ENCODE results near the gene RGMA. TPM values are rescaled to one million over a fixed set of nuclear protein-coding genes. Genes with fewer than 3 reads are reported as not detected.

The RGMA gene
- total RNA-seq, 2 donors from 2014 or later: 22.1 to 55.7 TPM

GRCh38 chr15:93030430-93031102 is 58.4 kb downstream of the RGMA start:
- H3K9me3 ChIP-seq: no peaks in the 10 kb centered on the region
- H3K36me3 ChIP-seq: no peaks in the 10 kb centered on the region
- peak; percentile 63 for ATAC-seq (ENCODE audit: insufficient number of reproducible peaks, low FRiP score, low read depth)
- TF ChIP-seq CTCF (IDR thresholded peaks at IDR 0.05): peak; percentile 85
- DNase-seq (ENCODE audit: low spot score): peak; percentile 41
- H3K4me1 ChIP-seq (ENCODE audit: control insufficient read depth in 1 of 2, low read depth in 2 of 2): peaks cover 40 to 53% of the 10 kb centered on the region in 2 donors
- H3K27me3 ChIP-seq (replicated peaks; ENCODE audit: insufficient read depth): no peaks in the 10 kb centered on the region
- H3K27ac ChIP-seq: peak overlapping the region; percentile 77 to 88
- H3K4me3 ChIP-seq: peak overlapping the region; percentile 15

GRCh38 chr15:93029836-93030429 is 59.1 kb downstream of the RGMA start:
- H3K9me3 ChIP-seq: no peaks in the 10 kb centered on the region
- ATAC-seq (ENCODE audit: insufficient number of reproducible peaks, low FRiP score, low read depth) (no peak), DNase-seq (ENCODE audit: low spot score) (peak; percentile 16)
- H3K27ac ChIP-seq: peak overlapping the region; percentile 77 to 88
- no peak for TF ChIP-seq CTCF (IDR thresholded peaks at IDR 0.05)
- peak overlapping the region; percentile 57 for H3K4me3 ChIP-seq
- peaks cover 43 to 56% of the 10 kb centered on the region in 2 donors for H3K4me1 ChIP-seq (ENCODE audit: control insufficient read depth in 1 of 2, low read depth in 2 of 2)
- H3K27me3 ChIP-seq (replicated peaks; ENCODE audit: insufficient read depth): no peaks in the 10 kb centered on the region
- H3K36me3 ChIP-seq: peaks cover 6% of the 10 kb centered on the region

DNA sequence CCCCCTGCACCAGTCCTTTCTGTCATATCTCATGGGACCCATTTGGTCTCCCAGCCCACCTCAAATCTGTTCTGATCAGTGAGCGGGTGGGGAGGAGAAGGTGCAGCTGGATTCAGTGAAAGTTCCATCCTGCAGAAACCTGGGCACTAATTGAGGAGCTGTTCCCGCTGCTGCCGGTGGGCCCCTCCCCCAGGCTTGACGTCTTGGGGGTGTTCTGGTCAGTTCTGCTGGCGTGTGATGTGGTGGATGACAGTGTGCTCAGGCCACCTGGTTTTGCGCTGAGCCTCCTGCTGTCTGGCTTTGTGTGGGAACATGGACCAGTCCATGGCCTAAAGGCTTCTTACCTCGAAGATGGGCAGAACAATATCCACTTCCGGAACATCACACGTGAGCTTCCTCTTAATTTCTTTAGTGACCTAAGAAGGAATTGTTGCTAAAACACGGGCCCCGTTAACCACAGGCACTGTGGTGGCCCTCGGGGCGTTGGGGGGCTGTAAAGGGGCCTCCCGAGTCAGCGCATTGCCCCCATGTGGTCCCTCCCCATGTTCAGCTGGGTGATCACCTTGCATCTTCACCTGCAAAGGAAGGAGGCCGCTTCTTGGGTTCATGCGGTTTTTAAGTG is 59.7 kb downstream of the RGMA start:
- TF ChIP-seq CTCF (IDR thresholded peaks at IDR 0.05): no peak
- H3K27me3 ChIP-seq (replicated peaks; ENCODE audit: insufficient read depth): no peaks in the 10 kb centered on the region
- DNase-seq (ENCODE audit: low spot score) (no peak), ATAC-seq (ENCODE audit: insufficient number of reproducible peaks, low FRiP score, low read depth) (no peak)
- peaks cover 12% of the 10 kb centered on the region for H3K36me3 ChIP-seq
- peak overlapping the region; percentile 57 for H3K4me3 ChIP-seq
- H3K4me1 ChIP-seq (ENCODE audit: control insufficient read depth in 1 of 2, low read depth in 2 of 2): peaks cover 43 to 56% of the 10 kb centered on the region in 2 donors
- no peaks in the 10 kb centered on the region for H3K9me3 ChIP-seq
- H3K27ac ChIP-seq: peak overlapping the region; percentile 77 to 88

DNA sequence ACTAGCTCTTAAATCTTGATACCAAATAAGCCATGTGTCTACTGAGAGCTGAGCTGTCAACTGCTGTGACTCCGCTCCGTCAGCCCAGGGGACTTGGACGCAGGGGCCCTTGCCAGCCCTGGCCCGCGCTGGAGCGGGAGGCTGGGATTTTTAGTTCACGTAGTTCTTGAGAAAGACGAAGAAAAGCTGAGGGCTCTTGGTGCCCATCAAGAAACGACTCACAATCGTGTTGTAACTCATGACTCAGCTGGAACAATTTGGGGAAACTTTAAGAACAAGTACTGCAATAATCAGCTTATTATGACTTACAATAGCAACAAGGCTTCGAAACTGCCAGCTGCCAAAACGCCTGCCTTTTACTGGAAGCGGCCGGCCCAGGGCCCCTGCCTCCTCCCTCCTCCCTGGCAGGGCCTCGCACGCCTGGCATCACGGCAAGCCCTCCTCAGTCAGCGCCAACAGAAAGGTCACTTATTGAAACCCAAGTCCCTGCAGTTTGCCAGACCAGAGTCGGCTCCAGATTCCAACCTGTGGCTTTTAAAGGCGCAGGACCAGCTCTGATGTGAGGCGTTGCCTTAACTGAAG is 60.3 kb downstream of the RGMA start:
- TF ChIP-seq CTCF (IDR thresholded peaks at IDR 0.05): no peak
- peak overlapping the region; percentile 88 to 95 for H3K27ac ChIP-seq
- H3K4me3 ChIP-seq: peak overlapping the region; percentile 57
- ATAC-seq (ENCODE audit: insufficient number of reproducible peaks, low FRiP score, low read depth) (peak; percentile 87), DNase-seq (ENCODE audit: low spot score) (peak; percentile 77)
- peaks cover 16% of the 10 kb centered on the region for H3K36me3 ChIP-seq
- H3K4me1 ChIP-seq (ENCODE audit: control insufficient read depth in 1 of 2, low read depth in 2 of 2): peaks cover 43 to 56% of the 10 kb centered on the region in 2 donors
- H3K9me3 ChIP-seq: no peaks in the 10 kb centered on the region
- H3K27me3 ChIP-seq (replicated peaks; ENCODE audit: insufficient read depth): no peaks in the 10 kb centered on the region

DNA sequence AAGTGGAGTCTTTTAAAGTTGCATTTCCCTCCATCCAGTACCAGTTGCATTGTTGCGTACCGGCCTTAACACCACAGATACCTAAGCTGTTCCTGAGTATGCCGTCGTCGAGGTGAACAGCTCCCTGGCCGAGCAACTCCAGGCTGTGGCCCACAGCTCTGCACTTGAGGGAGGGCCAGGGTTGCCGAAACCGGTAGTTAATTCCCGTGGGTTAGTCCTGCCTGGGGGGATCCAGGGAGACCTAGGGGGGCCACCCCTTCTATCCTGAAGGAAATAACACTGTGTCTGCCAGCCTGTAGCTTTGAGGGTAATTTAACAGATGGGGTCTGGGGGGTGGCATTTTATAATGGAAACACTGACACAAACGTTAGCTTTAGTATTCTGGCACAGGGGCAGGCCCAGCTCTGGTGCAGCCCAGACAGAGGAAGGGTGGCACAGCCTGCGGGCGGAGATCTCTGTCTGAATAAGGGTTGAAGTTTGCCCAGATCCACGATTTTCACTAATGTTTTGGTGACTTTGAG is 60.8 kb downstream of the RGMA start:
- Histone ChIP-seq H3K4me3 (peak overlapping the region; percentile 57), H3K27ac (peak overlapping the region; percentile 88 to 95), H3K9me3 (no peaks in the 10 kb centered on the region), H3K36me3 (peaks cover 16% of the 10 kb centered on the region), H3K27me3 (replicated peaks; ENCODE audit: insufficient read depth) (no peaks in the 10 kb centered on the region), H3K4me1 (ENCODE audit: control insufficient read depth in 1 of 2, low read depth in 2 of 2) (peaks cover 43 to 56% of the 10 kb centered on the region in 2 donors)
- ATAC-seq (ENCODE audit: insufficient number of reproducible peaks, low FRiP score, low read depth): no peak
- DNase-seq (ENCODE audit: low spot score): no peak
- no peak for TF ChIP-seq CTCF (IDR thresholded peaks at IDR 0.05)

Data from thoracic aorta (tissue), 2 donors.